Mesenchymal stem cell (in vitro differentiated cells and primary cell): ENCODE measurements around the gene EIF4H.

ENCODE experiments used
- DNase-seq: peaks from one replicate; pipeline ENCODE4 v3.0.0-alpha.2; 2013
- H2AFZ ChIP-seq: one replicate; pipeline ENCODE4 v1.6.1; 2013; ENCODE audit warnings: low read depth, mild to moderate bottlenecking, control low read depth, inconsistent platforms, low read length, moderate library complexity
- H2AK5ac ChIP-seq: 2 replicates; pipeline ENCODE4 v1.6.1; 2013; ENCODE audit warnings: low read length, moderate library complexity, mild to moderate bottlenecking, inconsistent platforms; ENCODE audit not compliant: severe bottlenecking
- H2BK120ac ChIP-seq: one replicate; pipeline ENCODE4 v1.6.1; 2013; ENCODE audit warnings: low read depth, mild to moderate bottlenecking, inconsistent platforms, low read length, moderate library complexity
- H2BK12ac ChIP-seq, 2 experiments: one replicate each; pipeline ENCODE4 v1.6.1; 2013; ENCODE audit warnings: inconsistent platforms in 2 of 2, low read length in 2 of 2, mild to moderate bottlenecking in 2 of 2, moderate library complexity in 2 of 2, control low read depth in 1 of 2
- H2BK15ac ChIP-seq: one replicate; pipeline ENCODE4 v1.6.1; 2013; ENCODE audit warnings: mild to moderate bottlenecking, low read depth, inconsistent platforms; ENCODE audit not compliant: poor library complexity, severe bottlenecking
- H2BK5ac ChIP-seq: 2 replicates; pipeline ENCODE4 v1.6.1; 2013; ENCODE audit warnings: low read depth, mild to moderate bottlenecking, low read length, control low read depth, inconsistent platforms; ENCODE audit not compliant: poor library complexity, severe bottlenecking
- H3K14ac ChIP-seq, 2 experiments: one replicate each; pipeline ENCODE4 v1.6.1; 2013; ENCODE audit warnings: inconsistent platforms in 2 of 2, low read length in 2 of 2, control low read depth in 1 of 2, mild to moderate bottlenecking in 1 of 2, moderate library complexity in 1 of 2
- H3K18ac ChIP-seq, 2 experiments: one replicate each; pipeline ENCODE4 v1.6.1; 2013; ENCODE audit warnings: inconsistent platforms in 2 of 2, low read length in 2 of 2, control low read depth in 1 of 2, low read depth in 1 of 2, mild to moderate bottlenecking in 1 of 2
- H3K23ac ChIP-seq, 2 experiments: one replicate each; pipeline ENCODE4 v1.6.1; 2013; ENCODE audit warnings: inconsistent platforms in 2 of 2, low read length in 2 of 2, mild to moderate bottlenecking in 2 of 2, moderate library complexity in 2 of 2, control low read depth in 1 of 2
- H3K27ac ChIP-seq: 2 replicates; pipeline ENCODE4 v1.5.1; 2013; ENCODE audit warnings: mild to moderate bottlenecking, moderate library complexity, low read length, control low read depth, inconsistent platforms; ENCODE audit not compliant: poor library complexity, severe bottlenecking
- H3K27me3 ChIP-seq, 2 experiments: 2 replicates each; pipeline versions ENCODE4 v1.6.1 to v1.7.0; 2013; ENCODE audit warnings: low read length in 2 of 2, mild to moderate bottlenecking in 2 of 2, moderate library complexity in 2 of 2, control low read depth in 1 of 2, inconsistent platforms in 1 of 2; ENCODE audit not compliant: control insufficient read depth in 1 of 2, insufficient read depth in 1 of 2
- H3K36me3 ChIP-seq, 2 experiments: 2 replicates each; pipeline versions ENCODE4 v1.6.1 to v1.7.0; 2013; ENCODE audit warnings: low read length in 2 of 2, control low read depth in 1 of 2, inconsistent platforms in 1 of 2, low read depth in 1 of 2, mild to moderate bottlenecking in 1 of 2; ENCODE audit not compliant: insufficient read depth in 2 of 2, control insufficient read depth in 1 of 2
- H3K4ac ChIP-seq, 2 experiments: one replicate each; pipeline ENCODE4 v1.6.1; 2013; ENCODE audit warnings: inconsistent platforms in 2 of 2, low read length in 2 of 2, mild to moderate bottlenecking in 2 of 2, moderate library complexity in 2 of 2, control low read depth in 1 of 2, low read depth in 1 of 2
- H3K4me1 ChIP-seq: 2 replicates; pipeline ENCODE4 v1.6.1; 2013; ENCODE audit warnings: low read depth, low read length, control low read depth; ENCODE audit not compliant: control insufficient read depth, insufficient read depth
- H3K4me2 ChIP-seq: 2 replicates; pipeline ENCODE4 v1.6.1; 2013; ENCODE audit warnings: low read length, mild to moderate bottlenecking, inconsistent platforms; ENCODE audit not compliant: poor library complexity, severe bottlenecking
- H3K4me3 ChIP-seq, 2 experiments: 2 replicates each; pipeline versions ENCODE4 v1.5.1 to v1.7.0; 2013; ENCODE audit warnings: low read length in 2 of 2, mild to moderate bottlenecking in 2 of 2, control low read depth in 1 of 2, low read depth in 1 of 2; ENCODE audit not compliant: insufficient read depth in 1 of 2
- H3K79me1 ChIP-seq: replicated peaks from 2 replicates; pipeline ENCODE4 v1.6.1; 2013; ENCODE audit warnings: mild to moderate bottlenecking, control low read depth, low read length, inconsistent platforms; ENCODE audit not compliant: poor library complexity, severe bottlenecking
- H3K9ac ChIP-seq: 2 replicates; pipeline ENCODE4 v1.7.0; 2013; ENCODE audit warnings: mild to moderate bottlenecking, low read length, moderate library complexity
- H3K9me3 ChIP-seq: 2 replicates; pipeline ENCODE4 v1.7.0; 2013; ENCODE audit warnings: mild to moderate bottlenecking, low read length; ENCODE audit not compliant: control insufficient read depth
- H4K8ac ChIP-seq: one replicate; pipeline ENCODE4 v1.6.1; 2013; ENCODE audit warnings: inconsistent platforms, mild to moderate bottlenecking, low read length, moderate library complexity
- H4K91ac ChIP-seq: one replicate; pipeline ENCODE4 v1.6.1; 2013; ENCODE audit warnings: mild to moderate bottlenecking, low read length, inconsistent platforms
- WGBS: methylation state at CpG from one replicate; pipeline ENCODE4 v1.1.7; 2013; ENCODE audit warnings: mixed read lengths; 5-methylcytosine and 5-hydroxymethylcytosine counted together

EIF4H gene

DNA sequence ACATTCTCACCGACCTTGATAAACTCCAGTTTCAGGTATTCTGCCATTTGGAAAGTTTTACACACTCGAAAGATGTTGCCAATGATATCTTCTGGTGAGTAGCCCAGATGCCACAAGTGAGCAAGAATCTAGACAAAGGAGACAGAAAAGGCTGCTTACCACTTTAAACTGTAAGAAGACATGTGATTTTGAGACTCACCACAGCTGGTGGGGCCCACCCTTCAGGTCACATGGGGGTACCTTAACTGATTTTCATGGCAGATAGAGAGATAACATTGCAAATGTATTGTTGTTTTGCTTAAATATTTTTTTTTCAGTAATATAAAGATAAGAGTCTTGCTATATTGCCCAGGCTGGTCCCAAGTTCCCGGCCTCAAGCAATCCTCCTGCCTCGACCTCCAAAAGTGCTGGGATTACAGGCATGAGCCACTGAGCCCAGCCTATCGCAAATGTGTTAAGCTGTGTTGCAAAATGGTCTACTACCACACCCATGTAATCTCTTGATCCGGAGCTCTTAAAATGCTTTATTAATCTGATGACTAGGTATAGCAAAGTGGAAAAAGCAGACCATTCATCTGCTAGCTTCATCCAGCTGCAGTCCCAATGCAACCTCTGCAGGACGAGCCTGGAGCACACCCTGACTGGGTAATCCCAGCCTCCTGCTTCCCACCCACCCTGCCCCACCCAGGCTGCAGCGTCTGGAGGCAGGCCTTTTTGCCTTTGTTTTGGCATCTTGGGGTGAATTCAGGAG, 61.5 kb downstream of the EIF4H start:
- Histone ChIP-seq H3K4me3 (no peak overlapping the region), H4K8ac (no peak overlapping the region), H3K18ac (no peak overlapping the region), H3K36me3 (peaks cover 68 to 73% of the 10 kb centered on the region in 2 experiments), H2BK120ac (no peak overlapping the region), H3K4me2 (no peak overlapping the region), H2BK15ac (no peak overlapping the region), H3K79me1 (peaks cover 7% of the 10 kb centered on the region), H3K23ac (no peak overlapping the region), H3K9me3 (no peaks in the 10 kb centered on the region), H2BK12ac (peak overlapping the region; percentile 7 to 21), H3K4ac (no peak overlapping the region), H2BK5ac (no peak overlapping the region), H3K9ac (no peak overlapping the region), H3K27ac (no peak overlapping the region), H3K14ac (no peak overlapping the region), H3K4me1 (no peaks in the 10 kb centered on the region), H4K91ac (no peak overlapping the region), H2AFZ (no peak overlapping the region), H3K27me3 (no peaks in the 10 kb centered on the region), H2AK5ac (no peak overlapping the region)
- WGBS: 91% methylated on average over 5 of the region's 8 CpGs
- no peak for DNase-seq

- no peak overlapping the region for H2BK5ac ChIP-seq
- WGBS: 92% methylated on average over 2 of the region's 3 CpGs
These were observed 62.1 kb downstream of the EIF4H start for GRCh38 chr7:74236284-74236683.

DNA sequence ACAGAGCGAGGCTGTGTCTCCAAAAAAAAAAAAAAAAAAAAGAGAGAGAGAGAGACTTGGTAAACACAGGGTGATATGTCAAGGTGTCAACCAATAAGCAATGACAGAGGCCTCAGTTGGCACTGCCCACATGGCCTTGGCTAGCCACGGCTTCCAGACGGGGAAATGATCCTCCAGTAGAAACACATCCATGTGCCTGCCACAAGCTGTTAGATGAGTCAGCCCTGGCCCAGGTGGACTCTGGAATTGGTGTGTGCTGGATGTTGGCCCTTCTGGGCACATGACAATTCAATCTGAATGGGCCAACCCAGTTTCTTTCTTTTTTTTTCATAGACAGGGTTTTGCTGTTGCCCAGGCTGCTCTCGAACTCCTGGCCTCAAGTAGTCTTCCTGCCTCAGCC, 66.3 kb downstream of the EIF4H start:
- no peak overlapping the region for H3K14ac ChIP-seq
- H2BK5ac ChIP-seq: no peak overlapping the region
- peaks cover 5% of the 10 kb centered on the region for H3K79me1 ChIP-seq
- no peak overlapping the region for H2BK15ac ChIP-seq
- no peak overlapping the region for H2AK5ac ChIP-seq
- H3K4me3 ChIP-seq: no peak overlapping the region
- H4K91ac ChIP-seq: peak overlapping the region; percentile 34
- H4K8ac ChIP-seq: no peak overlapping the region
- DNase-seq: no peak
- no peak overlapping the region for H3K9ac ChIP-seq
- peaks cover 68 to 71% of the 10 kb centered on the region in 2 experiments for H3K36me3 ChIP-seq
- H3K18ac ChIP-seq: no peak overlapping the region
- no peak overlapping the region for H3K4me2 ChIP-seq
- no peaks in the 10 kb centered on the region for H3K4me1 ChIP-seq
- 94% methylated on average over 4 of the region's 4 CpGs for WGBS
- H3K27ac ChIP-seq: no peak overlapping the region
- no peaks in the 10 kb centered on the region for H3K9me3 ChIP-seq
- H3K27me3 ChIP-seq: no peaks in the 10 kb centered on the region
- no peak overlapping the region for H2BK120ac ChIP-seq
- H3K4ac ChIP-seq: no peak overlapping the region
- H2AFZ ChIP-seq: no peak overlapping the region
- H3K23ac ChIP-seq: no peak overlapping the region
- H2BK12ac ChIP-seq: no peak overlapping the region

More at GRCh38 chr7:74236284-74236683, 62.1 kb downstream of the EIF4H start:
- H2BK15ac ChIP-seq: no peak overlapping the region
- H2BK120ac ChIP-seq: no peak overlapping the region
- H3K27me3 ChIP-seq: no peaks in the 10 kb centered on the region
- no peaks in the 10 kb centered on the region for H3K4me1 ChIP-seq
- no peak overlapping the region for H3K18ac ChIP-seq
- no peak overlapping the region for H3K4me3 ChIP-seq
- H3K9ac ChIP-seq: no peak overlapping the region
- no peak overlapping the region for H3K14ac ChIP-seq
- H2BK12ac ChIP-seq: peak overlapping the region in 1 of 2 experiments; percentile 21
- H3K4me2 ChIP-seq: no peak overlapping the region
- no peak overlapping the region for H2AFZ ChIP-seq
- H3K27ac ChIP-seq: no peak overlapping the region
- H3K79me1 ChIP-seq: peaks cover 7% of the 10 kb centered on the region
- H2AK5ac ChIP-seq: no peak overlapping the region
- H4K91ac ChIP-seq: peak overlapping the region; percentile 43
- H3K23ac ChIP-seq: no peak overlapping the region
- no peaks in the 10 kb centered on the region for H3K9me3 ChIP-seq
- no peak overlapping the region for H4K8ac ChIP-seq
- no peak overlapping the region for H3K4ac ChIP-seq
- no peak for DNase-seq
- peaks cover 67 to 74% of the 10 kb centered on the region in 2 experiments for H3K36me3 ChIP-seq

- no peak overlapping the region for H3K9ac ChIP-seq
- no peaks in the 10 kb centered on the region for H3K27me3 ChIP-seq
- H3K36me3 ChIP-seq: peaks cover 59 to 70% of the 10 kb centered on the region in 2 experiments
- H2AK5ac ChIP-seq: no peak overlapping the region
- H3K4me1 ChIP-seq: no peaks in the 10 kb centered on the region
- 77% methylated on average over 5 of the region's 6 CpGs for WGBS
- H3K14ac ChIP-seq: no peak overlapping the region
- no peaks in the 10 kb centered on the region for H3K9me3 ChIP-seq
- no peak for DNase-seq
- no peak overlapping the region for H3K18ac ChIP-seq
- no peak overlapping the region for H2BK120ac ChIP-seq
- no peak overlapping the region for H3K4ac ChIP-seq
- no peak overlapping the region for H2BK12ac ChIP-seq
- peaks cover 5% of the 10 kb centered on the region for H3K79me1 ChIP-seq
- H2BK15ac ChIP-seq: no peak overlapping the region
- no peak overlapping the region for H3K4me2 ChIP-seq
- H4K91ac ChIP-seq: no peak overlapping the region
- H3K4me3 ChIP-seq: no peak overlapping the region
- no peak overlapping the region for H3K27ac ChIP-seq
- no peak overlapping the region for H4K8ac ChIP-seq
- H3K23ac ChIP-seq: no peak overlapping the region
- H2BK5ac ChIP-seq: no peak overlapping the region
- no peak overlapping the region for H2AFZ ChIP-seq
These were observed 67.9 kb downstream of the EIF4H start for GRCh38 chr7:74242122-74242443.
